ENCODE measurements around the gene CSMD2. TPM values are rescaled to one million over a fixed set of nuclear protein-coding genes. Genes with fewer than 3 reads are reported as not detected.

CSMD2 gene
- total RNA-seq, 1 experiment from 2014 or later = 0.22 TPM

DNA sequence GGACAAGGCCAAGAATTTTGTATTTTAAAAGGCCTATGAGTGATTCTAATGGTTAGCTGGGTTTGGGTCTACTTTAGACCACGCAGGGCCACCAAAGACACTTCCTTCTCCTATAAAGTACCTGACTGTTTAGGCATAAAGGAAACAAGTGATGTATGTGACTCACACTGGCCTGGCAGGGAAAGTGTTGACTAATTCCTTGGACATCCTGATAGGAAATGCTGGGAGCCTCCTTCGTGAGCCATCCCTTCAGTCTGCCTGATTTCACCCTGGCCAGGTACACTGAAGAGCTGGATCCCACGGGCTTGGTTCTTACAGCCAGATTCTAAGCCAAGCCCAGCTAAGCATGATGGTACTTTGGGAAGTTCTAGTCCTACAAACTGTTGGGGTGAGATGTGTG lies 401.6 kb downstream of the CSMD2 start:
- ATAC-seq = no peak
- intact Hi-C loops (cut with micrococcal nuclease) = no loop called here

More for the DNA sequence above, 401.6 kb downstream of the CSMD2 start:
- POLR2A ChIA-PET = no interaction called here
- no peak overlapping the region for H3K4me3 ChIP-seq (replicated peaks in 1 of 2; ENCODE audit: low read depth in 1 of 2, low read length in 2 of 2)
- H3K9me3 ChIP-seq (ENCODE audit: control insufficient read depth in 1 of 2, insufficient read depth in 1 of 2, low read depth in 1 of 2, low read length in 2 of 2) = no peaks in the 10 kb centered on the region
- no peaks in the 10 kb centered on the region for H3K36me3 ChIP-seq (ENCODE audit: control insufficient read depth in 1 of 2, insufficient read depth in 2 of 2, low read length in 2 of 2)
- 0 out of 2 replicates have a peak, but pooled peaks cover 4% of the 10 kb centered on the region for H3K27me3 ChIP-seq (ENCODE audit: insufficient read depth, low read length)
- H4K20me1 ChIP-seq (ENCODE audit: insufficient read depth) = no peaks in the 10 kb centered on the region
- RAD21 ChIA-PET (ENCODE audit: low non-redundant PET in 1 of 2, low total read pairs in 2 of 2, uncharacterized antibody in 2 of 2, unreplicated experiment in 2 of 2) = no interaction called here
- no peaks in the 10 kb centered on the region for H3K79me2 ChIP-seq (ENCODE audit: insufficient read depth, low read length)
- no TSS peak for BruUV-seq (replicated peaks)
- TF ChIP-seq, protein P1, sequence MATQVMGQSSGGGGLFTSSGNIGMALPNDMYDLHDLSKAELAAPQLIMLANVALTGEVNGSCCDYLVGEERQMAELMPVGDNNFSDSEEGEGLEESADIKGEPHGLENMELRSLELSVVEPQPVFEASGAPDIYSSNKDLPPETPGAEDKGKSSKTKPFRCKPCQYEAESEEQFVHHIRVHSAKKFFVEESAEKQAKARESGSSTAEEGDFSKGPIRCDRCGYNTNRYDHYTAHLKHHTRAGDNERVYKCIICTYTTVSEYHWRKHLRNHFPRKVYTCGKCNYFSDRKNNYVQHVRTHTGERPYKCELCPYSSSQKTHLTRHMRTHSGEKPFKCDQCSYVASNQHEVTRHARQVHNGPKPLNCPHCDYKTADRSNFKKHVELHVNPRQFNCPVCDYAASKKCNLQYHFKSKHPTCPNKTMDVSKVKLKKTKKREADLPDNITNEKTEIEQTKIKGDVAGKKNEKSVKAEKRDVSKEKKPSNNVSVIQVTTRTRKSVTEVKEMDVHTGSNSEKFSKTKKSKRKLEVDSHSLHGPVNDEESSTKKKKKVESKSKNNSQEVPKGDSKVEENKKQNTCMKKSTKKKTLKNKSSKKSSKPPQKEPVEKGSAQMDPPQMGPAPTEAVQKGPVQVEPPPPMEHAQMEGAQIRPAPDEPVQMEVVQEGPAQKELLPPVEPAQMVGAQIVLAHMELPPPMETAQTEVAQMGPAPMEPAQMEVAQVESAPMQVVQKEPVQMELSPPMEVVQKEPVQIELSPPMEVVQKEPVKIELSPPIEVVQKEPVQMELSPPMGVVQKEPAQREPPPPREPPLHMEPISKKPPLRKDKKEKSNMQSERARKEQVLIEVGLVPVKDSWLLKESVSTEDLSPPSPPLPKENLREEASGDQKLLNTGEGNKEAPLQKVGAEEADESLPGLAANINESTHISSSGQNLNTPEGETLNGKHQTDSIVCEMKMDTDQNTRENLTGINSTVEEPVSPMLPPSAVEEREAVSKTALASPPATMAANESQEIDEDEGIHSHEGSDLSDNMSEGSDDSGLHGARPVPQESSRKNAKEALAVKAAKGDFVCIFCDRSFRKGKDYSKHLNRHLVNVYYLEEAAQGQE (IDR thresholded peaks at IDR 0.05; ENCODE audit: low read depth) = no peak
- TF ChIP-seq, protein P2, sequence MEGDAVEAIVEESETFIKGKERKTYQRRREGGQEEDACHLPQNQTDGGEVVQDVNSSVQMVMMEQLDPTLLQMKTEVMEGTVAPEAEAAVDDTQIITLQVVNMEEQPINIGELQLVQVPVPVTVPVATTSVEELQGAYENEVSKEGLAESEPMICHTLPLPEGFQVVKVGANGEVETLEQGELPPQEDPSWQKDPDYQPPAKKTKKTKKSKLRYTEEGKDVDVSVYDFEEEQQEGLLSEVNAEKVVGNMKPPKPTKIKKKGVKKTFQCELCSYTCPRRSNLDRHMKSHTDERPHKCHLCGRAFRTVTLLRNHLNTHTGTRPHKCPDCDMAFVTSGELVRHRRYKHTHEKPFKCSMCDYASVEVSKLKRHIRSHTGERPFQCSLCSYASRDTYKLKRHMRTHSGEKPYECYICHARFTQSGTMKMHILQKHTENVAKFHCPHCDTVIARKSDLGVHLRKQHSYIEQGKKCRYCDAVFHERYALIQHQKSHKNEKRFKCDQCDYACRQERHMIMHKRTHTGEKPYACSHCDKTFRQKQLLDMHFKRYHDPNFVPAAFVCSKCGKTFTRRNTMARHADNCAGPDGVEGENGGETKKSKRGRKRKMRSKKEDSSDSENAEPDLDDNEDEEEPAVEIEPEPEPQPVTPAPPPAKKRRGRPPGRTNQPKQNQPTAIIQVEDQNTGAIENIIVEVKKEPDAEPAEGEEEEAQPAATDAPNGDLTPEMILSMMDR (IDR thresholded peaks at IDR 0.05 in 2 of 3, conservative IDR thresholded peaks at IDR 0.05 in 1 of 3; ENCODE audit: borderline replicate concordance in 1 of 3, insufficient read depth in 1 of 3, low read depth in 2 of 3, low read length in 2 of 3) = no peak
- TF ChIP-seq, protein P3, sequence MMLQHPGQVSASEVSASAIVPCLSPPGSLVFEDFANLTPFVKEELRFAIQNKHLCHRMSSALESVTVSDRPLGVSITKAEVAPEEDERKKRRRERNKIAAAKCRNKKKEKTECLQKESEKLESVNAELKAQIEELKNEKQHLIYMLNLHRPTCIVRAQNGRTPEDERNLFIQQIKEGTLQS (IDR thresholded peaks at IDR 0.05) = no peak
- TF ChIP-seq FOSL1 (IDR thresholded peaks at IDR 0.05; ENCODE audit: low read depth) = peak; percentile 38
- no peak overlapping the region for H3K9ac ChIP-seq (ENCODE audit: low read length)
- no peak overlapping the region for H3K27ac ChIP-seq (ENCODE audit: low read depth, low read length)
- H2AFZ ChIP-seq (ENCODE audit: low read depth, low read length, poor library complexity, severe bottlenecking) = no peak overlapping the region
- H3K4me2 ChIP-seq (ENCODE audit: low read length) = peak overlapping the region; percentile 12; the same call in 1 of the 2 replicates
- CTCF ChIA-PET = no interaction called here
- H3K4me1 ChIP-seq (ENCODE audit: control insufficient read depth in 1 of 2, insufficient read depth in 2 of 2, low read length in 2 of 2) = peaks cover 0 to 6% of the 10 kb centered on the region in 2 experiments; a peak in 1 of 4 replicates
- no peaks in the 10 kb centered on the region for H3K9me2 ChIP-seq (ENCODE audit: insufficient read depth)
- DNase-seq (ENCODE audit: low read depth, low spot score) = no peak
